C4-2B (cell line): Measurements from ENCODE around the gene CTIF.

Experiments used
- H3K27ac ChIP-seq: fragments of 450-650 bp; 2 replicates; pipeline ENCODE4 v1.5.1; 2017
- CTCF ChIP-seq: fragments of 450-650 bp; conservative IDR thresholded peaks from 2 replicates; pipeline ENCODE4 v1.5.1; 2017; ENCODE audit warnings: mild to moderate bottlenecking
- ZFX ChIP-seq: fragments of 450-650 bp; IDR thresholded peaks from 2 replicates; pipeline ENCODE4 v1.6.1; 2017

The CTIF gene

DNA sequence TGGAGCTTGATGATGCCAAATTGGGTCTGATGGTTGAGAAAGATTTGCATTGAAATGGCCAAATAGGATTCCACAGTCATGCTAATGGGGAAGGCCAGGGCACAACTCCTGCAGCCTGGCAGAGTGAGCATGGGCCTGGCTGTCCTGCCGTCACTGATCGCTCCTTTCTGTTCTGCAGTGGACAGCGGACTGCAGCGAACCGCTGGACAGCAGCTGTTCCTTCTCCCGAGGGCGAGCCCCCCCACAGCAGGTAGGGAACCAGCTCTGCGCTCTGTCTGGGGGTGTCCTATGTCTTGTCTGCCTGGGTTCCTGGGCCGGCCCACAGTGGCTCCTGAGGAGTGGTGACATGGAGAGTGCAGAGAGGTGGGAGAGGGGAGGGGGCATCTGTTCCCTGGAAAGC, 97.6 kb downstream of the CTIF start:
- no peak overlapping the region for H3K27ac ChIP-seq
- TF ChIP-seq ZFX, result no peak
- no peak for TF ChIP-seq CTCF

- TF ChIP-seq ZFX (no peak), CTCF (no peak)
- no peak overlapping the region for H3K27ac ChIP-seq
Observed at GRCh38 chr18:48637081-48637990, 98.5 kb downstream of the CTIF start.

GRCh38 chr18:48638451-48638850, 99.6 kb downstream of the CTIF start:
- TF ChIP-seq ZFX (no peak), CTCF (no peak)
- H3K27ac ChIP-seq, result no peak overlapping the region

DNA sequence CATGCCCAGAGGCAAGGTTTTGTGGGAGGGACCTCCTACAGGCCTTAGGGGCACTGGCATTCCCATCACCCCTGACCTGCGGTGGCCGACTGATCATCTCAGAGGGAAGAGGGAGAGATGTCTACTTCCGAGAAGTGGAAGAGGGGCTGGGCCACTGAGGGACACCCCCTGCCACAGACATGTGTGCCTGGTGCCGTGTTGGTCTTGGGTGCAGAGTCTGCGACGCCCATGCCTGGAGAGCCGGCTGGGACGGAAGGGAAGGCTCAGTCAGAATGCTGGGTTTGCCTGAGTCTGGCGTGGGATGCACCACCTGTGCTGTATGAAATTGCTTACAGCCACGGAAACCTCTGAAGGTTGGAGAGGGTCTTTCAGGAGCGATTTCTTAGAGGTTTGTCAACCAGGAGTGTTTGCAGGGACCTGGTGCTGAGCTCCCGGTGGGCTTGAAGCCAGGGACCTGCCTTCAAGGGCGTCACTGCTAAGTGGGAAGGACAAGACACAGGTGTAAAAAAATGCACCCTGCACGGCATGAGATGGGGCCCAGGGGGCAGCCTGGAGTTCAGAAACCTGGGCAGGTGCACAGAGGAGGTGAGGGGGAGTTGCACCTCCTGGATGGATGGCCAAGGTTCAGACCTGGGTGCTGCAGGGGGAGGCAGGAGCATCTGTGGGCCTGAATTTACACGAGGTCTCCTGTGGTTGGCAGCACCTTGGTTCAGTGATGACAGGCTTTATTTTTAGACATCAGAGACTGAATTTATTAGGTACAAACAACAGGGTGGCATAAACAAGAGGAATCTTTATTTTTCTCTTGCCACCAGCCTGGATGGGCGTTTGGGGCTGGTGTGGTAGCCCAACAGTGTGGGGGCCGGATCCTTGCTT, 100.3 kb downstream of the CTIF start:
- no peak for TF ChIP-seq ZFX
- TF ChIP-seq CTCF, result no peak
- no peak overlapping the region for H3K27ac ChIP-seq

DNA sequence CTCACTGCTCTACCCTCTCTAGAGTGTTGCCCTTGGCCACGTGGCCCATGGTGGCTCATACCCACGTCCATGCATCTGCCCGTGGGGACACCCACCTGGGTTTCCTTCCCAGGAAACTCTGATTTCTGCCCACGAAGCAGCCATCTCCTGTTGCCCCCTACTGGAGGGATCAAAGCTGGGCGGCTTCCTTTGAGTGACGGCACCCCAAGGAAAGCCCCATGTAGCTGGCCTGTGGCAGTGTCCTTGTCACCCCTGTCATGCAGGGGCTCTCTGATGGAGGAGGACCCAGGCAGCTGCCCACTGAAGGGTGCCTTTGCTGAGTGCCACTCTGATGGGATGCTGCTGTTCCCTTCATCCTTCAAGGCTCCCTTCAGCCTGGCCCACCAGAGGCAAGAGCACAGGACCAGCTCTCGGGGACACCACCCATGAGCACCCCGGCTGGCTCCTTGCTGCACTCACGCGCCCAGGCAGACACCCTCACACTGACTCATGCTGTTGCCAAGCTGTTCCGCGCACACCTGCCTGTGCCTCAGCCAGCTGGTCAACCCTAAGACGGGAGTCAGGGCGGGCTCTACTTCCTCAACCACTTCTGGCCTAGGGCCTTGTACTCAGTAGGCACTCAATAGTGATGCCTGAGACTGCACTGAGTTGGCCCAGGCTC, 101.1 kb downstream of the CTIF start:
- no peak overlapping the region for H3K27ac ChIP-seq
- no peak for TF ChIP-seq ZFX
- TF ChIP-seq CTCF, result no peak; the same call in 1 of the 2 replicates

DNA sequence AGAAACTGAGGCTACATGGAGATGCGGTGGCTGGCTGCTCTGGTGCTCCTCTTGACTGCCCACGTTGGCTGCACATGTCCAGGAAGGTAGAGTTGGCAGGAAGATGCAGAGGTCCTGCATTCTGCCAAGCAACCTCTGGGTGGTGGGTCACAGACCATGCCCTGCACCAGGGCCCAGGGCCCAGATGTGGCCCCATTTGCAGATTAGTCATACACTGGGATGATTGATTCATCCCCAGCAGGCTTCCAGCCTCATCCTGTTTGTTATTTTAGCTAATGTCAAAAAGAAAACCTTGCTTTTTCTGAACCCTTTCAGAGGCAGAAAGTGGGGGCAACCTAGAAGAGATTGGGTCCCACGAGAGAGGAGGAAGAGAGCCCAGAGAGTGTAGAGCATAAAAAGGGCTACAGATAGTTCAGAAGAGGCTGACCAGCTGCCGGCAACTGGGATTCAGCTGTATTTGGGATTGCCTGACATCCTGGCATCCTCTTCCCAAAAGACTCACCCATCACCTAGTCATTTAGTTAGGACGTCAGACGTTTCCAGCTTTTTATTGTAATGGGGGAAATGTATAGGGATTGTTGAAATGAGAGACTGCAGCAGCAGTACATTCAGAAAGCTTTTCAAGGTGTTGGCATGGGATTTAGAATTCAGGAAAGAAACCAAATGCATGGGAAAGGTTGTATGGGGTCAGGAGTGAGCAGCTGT, 101.9 kb downstream of the CTIF start:
- H3K27ac ChIP-seq, result no peak overlapping the region
- TF ChIP-seq CTCF, result no peak
- no peak for TF ChIP-seq ZFX
